HG02852 (cell line): ENCODE results near the gene RNF19B.
A peak's percentile ranks its signal among the peaks of the same experiment; 100 is the strongest.

ENCODE experiments used
- ATAC-seq: cut with Tn5 transposase; IDR thresholded peaks from one replicate; pipeline ENCODE4 v1.9.1; 2021; ENCODE audit warnings: mild to moderate bottlenecking, moderate library complexity; ENCODE audit not compliant: unreplicated experiment

Gene RNF19B

GRCh38 chr1:32971156-32971555 lies 6.5 kb upstream of the RNF19B start:
- ATAC-seq, result no peak

GRCh38 chr1:32969566-32969965 lies 5.0 kb upstream of the RNF19B start:
- no peak for ATAC-seq

- ATAC-seq, result no peak
These were observed 3.4 kb upstream of the RNF19B start for GRCh38 chr1:32967888-32968568.

GRCh38 chr1:32966900-32967299 lies 2.3 kb upstream of the RNF19B start:
- ATAC-seq, result no peak

GRCh38 chr1:32965251-32965747 lies 690 bp upstream of the RNF19B start:
- no peak for ATAC-seq

- peak; percentile 22 for ATAC-seq
These were observed 706 bp downstream of the RNF19B start for GRCh38 chr1:32963746-32964460.

GRCh38 chr1:32962248-32962896 lies 2.2 kb downstream of the RNF19B start:
- no peak for ATAC-seq

GRCh38 chr1:32960819-32961355 lies 3.7 kb downstream of the RNF19B start:
- ATAC-seq, result no peak

GRCh38 chr1:32960342-32960741 lies 4.3 kb downstream of the RNF19B start:
- no peak for ATAC-seq

GRCh38 chr1:32958827-32959226 lies 5.8 kb downstream of the RNF19B start:
- no peak for ATAC-seq

GRCh38 chr1:32957017-32957416 lies 7.6 kb downstream of the RNF19B start:
- ATAC-seq, result no peak

- no peak for ATAC-seq
These were observed 10.4 kb downstream of the RNF19B start for GRCh38 chr1:32954168-32954567.

- ATAC-seq, result no peak
These were observed 11.1 kb downstream of the RNF19B start for GRCh38 chr1:32953495-32953894.

GRCh38 chr1:32949519-32949918 lies 15.1 kb downstream of the RNF19B start:
- no peak for ATAC-seq

- ATAC-seq, result no peak
These were observed 15.7 kb downstream of the RNF19B start for GRCh38 chr1:32948905-32949304.

GRCh38 chr1:32948390-32948722 lies 16.3 kb downstream of the RNF19B start:
- ATAC-seq, result no peak

- no peak for ATAC-seq
These were observed 16.8 kb downstream of the RNF19B start for GRCh38 chr1:32947669-32948389.

- ATAC-seq, result no peak
These were observed 18.2 kb downstream of the RNF19B start for GRCh38 chr1:32946413-32946812.

- no peak for ATAC-seq
These were observed 20.4 kb downstream of the RNF19B start for GRCh38 chr1:32944180-32944579.

- ATAC-seq, result no peak
These were observed 24.8 kb downstream of the RNF19B start for GRCh38 chr1:32939655-32940371.
